Trophoblast cell (in vitro differentiated cells and primary cell): Measurements from ENCODE around the gene GGA3.

ENCODE experiments used
- DNase-seq, 2 donors: peaks; one replicate each; pipeline ENCODE4 v3.0.0-alpha.2; 2016
- H2AFZ ChIP-seq: 2 replicates; pipeline ENCODE4 v1.6.1; 2013; ENCODE audit warnings: low read length, moderate library complexity, mild to moderate bottlenecking; ENCODE audit not compliant: insufficient read depth, poor library complexity
- H2AK5ac ChIP-seq: 2 replicates; pipeline ENCODE4 v1.6.1; 2013; ENCODE audit warnings: mild to moderate bottlenecking, low read length
- H2BK120ac ChIP-seq: 2 replicates; pipeline ENCODE4 v1.6.1; 2013; ENCODE audit warnings: low read length, mild to moderate bottlenecking, moderate library complexity; ENCODE audit not compliant: insufficient read depth, poor library complexity
- H2BK12ac ChIP-seq: 2 replicates; pipeline ENCODE4 v1.6.1; 2013; ENCODE audit warnings: mild to moderate bottlenecking, low read length, moderate library complexity
- H2BK5ac ChIP-seq: 2 replicates; pipeline ENCODE4 v1.6.1; 2013; ENCODE audit warnings: low read length, low read depth, moderate library complexity, mild to moderate bottlenecking; ENCODE audit not compliant: poor library complexity
- H3K14ac ChIP-seq: 2 replicates; pipeline ENCODE4 v1.6.1; 2013; ENCODE audit warnings: mild to moderate bottlenecking, low read length
- H3K18ac ChIP-seq: 2 replicates; pipeline ENCODE4 v1.6.1; 2013; ENCODE audit warnings: mild to moderate bottlenecking, low read length
- H3K23ac ChIP-seq: 2 replicates; pipeline ENCODE4 v1.6.1; 2013; ENCODE audit warnings: low read length
- H3K27ac ChIP-seq: 2 replicates; pipeline ENCODE4 v1.5.1; 2013; ENCODE audit warnings: low read depth, mild to moderate bottlenecking, inconsistent platforms, low read length, moderate library complexity
- H3K27me3 ChIP-seq: 2 replicates; pipeline ENCODE4 v1.6.1; 2013; ENCODE audit warnings: inconsistent platforms, mild to moderate bottlenecking, low read length, moderate library complexity; ENCODE audit not compliant: insufficient read depth
- H3K36me3 ChIP-seq, 2 experiments: 1 replicate in 1 of 2; 2 replicates in 1 of 2; pipeline ENCODE4 v1.6.1; 2013; ENCODE audit warnings: low read length in 2 of 2, mild to moderate bottlenecking in 2 of 2, moderate library complexity in 1 of 2; ENCODE audit not compliant: insufficient read depth in 2 of 2, control insufficient read depth in 1 of 2
- H3K4ac ChIP-seq: 2 replicates; pipeline ENCODE4 v1.6.1; 2013; ENCODE audit warnings: low read depth, mild to moderate bottlenecking, low read length, moderate library complexity
- H3K4me1 ChIP-seq, 2 experiments: 1 replicate in 1 of 2; 2 replicates in 1 of 2; pipeline ENCODE4 v1.6.1; 2013; ENCODE audit warnings: low read length in 2 of 2, mild to moderate bottlenecking in 2 of 2, moderate library complexity in 1 of 2; ENCODE audit not compliant: insufficient read depth in 2 of 2, control insufficient read depth in 1 of 2
- H3K4me2 ChIP-seq: 2 replicates; pipeline ENCODE4 v1.6.1; 2013; ENCODE audit warnings: inconsistent platforms, mild to moderate bottlenecking, low read length, moderate library complexity
- H3K4me3 ChIP-seq: 2 replicates; pipeline ENCODE4 v1.5.1; 2013; ENCODE audit warnings: mild to moderate bottlenecking, low read depth, low read length, inconsistent platforms
- H3K79me1 ChIP-seq: one replicate; pipeline ENCODE4 v1.6.1; 2013; ENCODE audit warnings: low read length
- H3K79me2 ChIP-seq: 2 replicates; pipeline ENCODE4 v1.6.1; 2013; ENCODE audit warnings: low read length, mild to moderate bottlenecking; ENCODE audit not compliant: control insufficient read depth, insufficient read depth, poor library complexity
- H3K9ac ChIP-seq: 2 replicates; pipeline ENCODE4 v1.6.1; 2013; ENCODE audit warnings: mild to moderate bottlenecking, low read length
- H3K9me3 ChIP-seq: 2 replicates; pipeline ENCODE4 v1.6.1; 2013; ENCODE audit warnings: low read depth, mild to moderate bottlenecking, control low read depth, inconsistent platforms, low read length; ENCODE audit not compliant: insufficient read depth
- H4K12ac ChIP-seq: 2 replicates; pipeline ENCODE4 v1.6.1; 2013; ENCODE audit warnings: low read depth, mild to moderate bottlenecking, low read length, moderate library complexity
- H4K8ac ChIP-seq: 2 replicates; pipeline ENCODE4 v1.6.1; 2013; ENCODE audit warnings: low read depth, mild to moderate bottlenecking, low read length, moderate library complexity
- H4K91ac ChIP-seq: one replicate; pipeline ENCODE4 v1.6.1; 2013; ENCODE audit warnings: low read depth, mild to moderate bottlenecking, low read length, moderate library complexity
- WGBS: extraction: QIAGEN DNeasy Blood & Tissue Kit; methylation state at CpG from one replicate; pipeline ENCODE4 v1.1.7; 2013; ENCODE audit warnings: missing lambda C conversion rate; ENCODE audit not compliant: insufficient read length, insufficient coverage; ENCODE audit errors: extremely low coverage; 5-methylcytosine and 5-hydroxymethylcytosine counted together

The GGA3 gene

DNA sequence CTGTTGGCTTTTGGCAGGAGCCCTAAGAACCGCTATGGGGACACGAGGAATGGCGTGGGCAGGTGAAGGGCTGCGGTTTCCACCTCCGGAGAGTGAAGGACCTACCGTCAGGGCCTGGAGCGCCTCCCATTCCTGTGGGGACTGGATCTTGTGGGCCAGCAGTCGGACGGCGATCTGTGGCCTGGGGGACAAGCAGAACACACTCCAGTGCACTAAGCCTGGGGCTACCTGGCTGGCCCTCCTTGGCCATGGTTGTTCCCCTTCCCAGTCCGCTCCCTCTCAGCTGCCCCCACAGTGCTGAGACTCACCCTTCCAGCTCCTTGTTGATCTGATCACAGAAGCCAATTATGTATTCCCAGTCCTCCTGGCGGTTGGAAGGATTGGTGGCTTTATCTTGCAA, 15.0 kb downstream of the GGA3 start:
- H4K91ac ChIP-seq: no peak overlapping the region
- no peak overlapping the region for H4K8ac ChIP-seq
- peaks cover 2% of the 10 kb centered on the region for H3K79me2 ChIP-seq
- H3K14ac ChIP-seq: no peak overlapping the region
- no peak overlapping the region for H2BK12ac ChIP-seq
- H2AFZ ChIP-seq: no peak overlapping the region
- H2BK120ac ChIP-seq: no peak overlapping the region
- H3K23ac ChIP-seq: no peak overlapping the region
- H3K4me1 ChIP-seq: peaks cover 12 to 16% of the 10 kb centered on the region in 2 experiments
- H2AK5ac ChIP-seq: no peak overlapping the region
- no peak overlapping the region for H3K9ac ChIP-seq
- WGBS: no CpG with 5 or more reads among the region's 12 CpGs
- H3K4ac ChIP-seq: no peak overlapping the region
- no peak for DNase-seq
- no peak overlapping the region for H3K4me2 ChIP-seq
- no peak overlapping the region for H4K12ac ChIP-seq
- H3K9me3 ChIP-seq: no peaks in the 10 kb centered on the region
- H2BK5ac ChIP-seq: no peak overlapping the region
- no peaks in the 10 kb centered on the region for H3K27me3 ChIP-seq
- H3K79me1 ChIP-seq: no peaks in the 10 kb centered on the region
- H3K4me3 ChIP-seq: no peak overlapping the region
- H3K18ac ChIP-seq: no peak overlapping the region
- H3K36me3 ChIP-seq: peaks cover 42 to 52% of the 10 kb centered on the region in 2 experiments
- H3K27ac ChIP-seq: peak overlapping the region; percentile 9

DNA sequence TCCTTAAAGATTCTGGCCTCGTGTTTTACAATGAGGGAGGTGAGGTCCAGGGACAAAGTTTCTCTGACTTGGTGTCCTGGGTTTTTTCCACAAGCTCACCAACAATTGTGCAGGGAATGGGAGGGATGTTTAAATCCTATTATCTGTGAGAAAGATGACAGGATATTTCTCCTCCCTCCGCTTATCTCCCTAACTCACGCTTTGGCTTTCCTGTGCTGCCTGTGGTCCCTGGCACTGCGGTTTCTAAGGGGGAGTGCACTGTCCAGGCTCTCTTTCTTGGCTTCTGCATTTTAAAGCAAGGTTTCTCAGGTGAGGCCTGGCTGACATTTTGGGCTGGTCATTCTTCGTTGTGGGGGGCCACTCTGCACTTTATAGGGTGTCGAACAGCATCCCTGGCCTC, 16.4 kb downstream of the GGA3 start:
- Histone ChIP-seq H3K79me2 (peaks cover 2% of the 10 kb centered on the region), H2BK120ac (no peak overlapping the region), H2BK5ac (no peak overlapping the region), H3K4me1 (peaks cover 7 to 9% of the 10 kb centered on the region in 2 experiments), H3K4ac (no peak overlapping the region), H4K91ac (no peak overlapping the region), H3K79me1 (no peaks in the 10 kb centered on the region), H3K27me3 (no peaks in the 10 kb centered on the region), H3K27ac (no peak overlapping the region), H3K4me3 (no peak overlapping the region), H2AK5ac (no peak overlapping the region), H3K9ac (no peak overlapping the region), H4K8ac (no peak overlapping the region), H2BK12ac (no peak overlapping the region), H3K18ac (no peak overlapping the region), H3K36me3 (peaks cover 56 to 66% of the 10 kb centered on the region in 2 experiments), H3K9me3 (no peaks in the 10 kb centered on the region), H4K12ac (no peak overlapping the region), H3K14ac (no peak overlapping the region), H2AFZ (no peak overlapping the region), H3K4me2 (no peak overlapping the region), H3K23ac (no peak overlapping the region)
- no peak for DNase-seq
- WGBS: no CpG with 5 or more reads among the region's 6 CpGs

DNA sequence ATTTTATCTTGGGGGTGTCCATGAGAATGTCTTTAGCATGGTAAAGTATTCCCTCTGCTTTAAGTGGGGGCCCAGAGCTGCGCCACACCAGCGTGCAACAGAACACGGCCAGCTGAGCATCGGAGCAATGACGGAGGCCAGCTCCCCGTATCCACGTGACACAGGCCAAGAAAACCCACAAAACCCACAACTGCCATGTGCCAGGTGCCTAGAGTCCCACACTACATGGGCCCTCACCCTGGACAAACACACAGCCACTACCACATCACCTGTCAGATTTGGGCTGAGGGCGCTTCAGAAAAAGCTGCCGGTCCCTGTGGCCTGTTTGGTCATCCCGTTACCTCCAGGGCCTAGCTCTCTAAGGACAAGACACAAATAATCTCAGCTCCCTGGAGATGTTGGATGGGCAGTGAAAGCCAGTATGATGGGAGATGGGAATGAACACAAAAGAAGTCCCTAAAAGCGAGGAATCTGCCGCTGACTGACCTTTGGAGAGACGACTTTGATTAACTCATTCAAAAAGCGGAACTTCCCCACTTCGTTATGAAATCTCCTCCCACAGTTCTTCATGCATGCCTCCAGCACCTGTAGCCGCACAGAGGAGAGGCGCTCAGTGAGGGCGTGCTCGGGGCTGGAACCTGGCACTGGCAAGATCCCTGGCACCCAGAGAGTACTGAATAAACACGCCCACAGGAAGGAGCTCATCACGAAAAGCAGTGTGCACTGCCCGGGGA, 17.1 kb downstream of the GGA3 start:
- H2BK5ac ChIP-seq: no peak overlapping the region
- no peak overlapping the region for H2AK5ac ChIP-seq
- H4K91ac ChIP-seq: no peak overlapping the region
- H3K4me2 ChIP-seq: no peak overlapping the region
- no peak overlapping the region for H2BK120ac ChIP-seq
- peaks cover 5 to 6% of the 10 kb centered on the region in 2 experiments for H3K4me1 ChIP-seq
- DNase-seq: no peak
- no peak overlapping the region for H3K14ac ChIP-seq
- no peaks in the 10 kb centered on the region for H3K9me3 ChIP-seq
- H3K79me1 ChIP-seq: no peaks in the 10 kb centered on the region
- no peak overlapping the region for H2AFZ ChIP-seq
- H2BK12ac ChIP-seq: no peak overlapping the region
- peaks cover 62 to 72% of the 10 kb centered on the region in 2 experiments for H3K36me3 ChIP-seq
- H4K8ac ChIP-seq: no peak overlapping the region
- WGBS: no CpG with 5 or more reads among the region's 22 CpGs
- H3K9ac ChIP-seq: no peak overlapping the region
- no peaks in the 10 kb centered on the region for H3K27me3 ChIP-seq
- H3K4ac ChIP-seq: no peak overlapping the region
- H3K18ac ChIP-seq: no peak overlapping the region
- no peak overlapping the region for H4K12ac ChIP-seq
- peaks cover 2% of the 10 kb centered on the region for H3K79me2 ChIP-seq
- no peak overlapping the region for H3K23ac ChIP-seq
- H3K4me3 ChIP-seq: no peak overlapping the region
- no peak overlapping the region for H3K27ac ChIP-seq

DNA sequence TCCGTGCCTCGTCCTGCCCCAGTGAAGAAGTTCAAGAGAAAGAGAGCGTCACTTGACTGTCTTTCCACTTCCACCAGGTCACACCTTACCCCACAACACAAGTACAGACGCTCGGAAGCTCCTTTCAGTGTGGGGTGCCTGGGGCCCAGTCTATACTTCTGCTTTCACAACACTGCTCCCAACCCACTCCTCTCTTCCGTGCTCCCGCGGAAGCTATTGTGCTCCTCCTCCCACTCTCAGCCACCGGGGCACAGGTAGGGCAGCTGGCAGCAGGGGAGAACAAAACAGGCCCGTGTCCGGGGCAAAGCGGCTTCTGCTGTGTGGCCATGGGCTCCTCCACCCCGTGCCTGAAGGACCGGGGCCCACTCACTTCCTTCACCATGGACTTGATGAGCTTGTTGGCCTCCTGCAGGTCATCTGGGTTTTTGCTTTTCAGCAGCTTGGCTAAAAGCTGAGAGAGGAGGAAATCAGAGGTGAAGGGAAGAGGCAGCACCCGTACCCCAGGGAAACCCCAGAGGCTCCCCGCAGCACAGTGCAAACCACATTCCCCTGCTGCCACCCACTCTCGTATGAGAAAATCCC, 18.9 kb downstream of the GGA3 start:
- no peak overlapping the region for H3K4me3 ChIP-seq
- no CpG with 5 or more reads among the region's 17 CpGs for WGBS

More for the DNA sequence above, 18.9 kb downstream of the GGA3 start:
- no peak overlapping the region for H2BK120ac ChIP-seq
- peaks cover 1% of the 10 kb centered on the region for H3K9me3 ChIP-seq
- no peak overlapping the region for H3K9ac ChIP-seq
- H3K79me2 ChIP-seq: no peaks in the 10 kb centered on the region
- H2BK5ac ChIP-seq: no peak overlapping the region
- H3K4me1 ChIP-seq: peaks cover 5 to 6% of the 10 kb centered on the region in 2 experiments
- H3K27me3 ChIP-seq: no peaks in the 10 kb centered on the region
- no peak overlapping the region for H3K4ac ChIP-seq
- DNase-seq: no peak
- H3K23ac ChIP-seq: no peak overlapping the region
- H3K4me2 ChIP-seq: no peak overlapping the region
- no peak overlapping the region for H3K14ac ChIP-seq
- H4K91ac ChIP-seq: no peak overlapping the region
- no peak overlapping the region for H4K8ac ChIP-seq
- H3K36me3 ChIP-seq: peaks cover 79 to 89% of the 10 kb centered on the region in 2 experiments
- no peak overlapping the region for H2AFZ ChIP-seq
- H2BK12ac ChIP-seq: no peak overlapping the region
- H3K18ac ChIP-seq: no peak overlapping the region
- H4K12ac ChIP-seq: no peak overlapping the region
- H3K79me1 ChIP-seq: no peaks in the 10 kb centered on the region
- no peak overlapping the region for H2AK5ac ChIP-seq
- H3K27ac ChIP-seq: no peak overlapping the region
